ENCODE data around the gene HRCT1. TPM values are rescaled to one million over a fixed set of nuclear protein-coding genes. Genes with fewer than 3 reads are reported as not detected.

The HRCT1 gene
- total RNA-seq, 1 donor from 2014 or later: 0.87 TPM

GRCh38 chr9:35923598-35923926, 17.6 kb downstream of the HRCT1 start:
- Mint-ChIP-seq H3K9me3 (ENCODE audit: unreplicated experiment) (no peaks in the 10 kb centered on the region), H3K27me3 (ENCODE audit: unreplicated experiment) (peaks cover 1% of the 10 kb centered on the region), H3K4me1 (ENCODE audit: unreplicated experiment) (peaks cover 38% of the 10 kb centered on the region), H3K4me3 (ENCODE audit: unreplicated experiment) (no peak overlapping the region), H3K27ac (ENCODE audit: unreplicated experiment) (no peak overlapping the region), H3K36me3 (ENCODE audit: low read depth, unreplicated experiment) (no peaks in the 10 kb centered on the region)
- TF ChIP-seq CTCF (IDR thresholded peaks at IDR 0.05; ENCODE audit: unreplicated experiment): no peak
- no peak for DNase-seq (ENCODE audit: low spot score)

- TF ChIP-seq CTCF (IDR thresholded peaks at IDR 0.05; ENCODE audit: unreplicated experiment): no peak
- Mint-ChIP-seq H3K27me3 (ENCODE audit: unreplicated experiment) (peaks cover 3% of the 10 kb centered on the region), H3K4me1 (ENCODE audit: unreplicated experiment) (peaks cover 38% of the 10 kb centered on the region), H3K4me3 (ENCODE audit: unreplicated experiment) (no peak overlapping the region), H3K36me3 (ENCODE audit: low read depth, unreplicated experiment) (no peaks in the 10 kb centered on the region), H3K9me3 (ENCODE audit: unreplicated experiment) (no peaks in the 10 kb centered on the region), H3K27ac (ENCODE audit: unreplicated experiment) (peak overlapping the region; percentile 3)
- DNase-seq (ENCODE audit: low spot score): no peak
Observed at GRCh38 chr9:35923927-35924763, 18.1 kb downstream of the HRCT1 start.

GRCh38 chr9:35928591-35929452, 22.8 kb downstream of the HRCT1 start:
- DNase-seq (ENCODE audit: low spot score): peak; percentile 24
- Mint-ChIP-seq H3K27ac (ENCODE audit: unreplicated experiment) (peak overlapping the region; percentile 94), H3K9me3 (ENCODE audit: unreplicated experiment) (no peaks in the 10 kb centered on the region), H3K36me3 (ENCODE audit: low read depth, unreplicated experiment) (peaks cover 4% of the 10 kb centered on the region), H3K4me1 (ENCODE audit: unreplicated experiment) (peaks cover 32% of the 10 kb centered on the region), H3K27me3 (ENCODE audit: unreplicated experiment) (peaks cover 1% of the 10 kb centered on the region), H3K4me3 (ENCODE audit: unreplicated experiment) (no peak overlapping the region)
- no peak for TF ChIP-seq CTCF (IDR thresholded peaks at IDR 0.05; ENCODE audit: unreplicated experiment)

GRCh38 chr9:35929453-35929718, 23.4 kb downstream of the HRCT1 start:
- H3K27ac Mint-ChIP-seq (ENCODE audit: unreplicated experiment): peak overlapping the region; percentile 94
- no peaks in the 10 kb centered on the region for H3K9me3 Mint-ChIP-seq (ENCODE audit: unreplicated experiment)
- H3K27me3 Mint-ChIP-seq (ENCODE audit: unreplicated experiment): peaks cover 1% of the 10 kb centered on the region
- DNase-seq (ENCODE audit: low spot score): no peak
- peaks cover 4% of the 10 kb centered on the region for H3K36me3 Mint-ChIP-seq (ENCODE audit: low read depth, unreplicated experiment)
- TF ChIP-seq CTCF (IDR thresholded peaks at IDR 0.05; ENCODE audit: unreplicated experiment): no peak
- no peak overlapping the region for H3K4me3 Mint-ChIP-seq (ENCODE audit: unreplicated experiment)
- H3K4me1 Mint-ChIP-seq (ENCODE audit: unreplicated experiment): peaks cover 30% of the 10 kb centered on the region

- DNase-seq (ENCODE audit: low spot score): no peak
- no peaks in the 10 kb centered on the region for H3K9me3 Mint-ChIP-seq (ENCODE audit: unreplicated experiment)
- peaks cover 1% of the 10 kb centered on the region for H3K27me3 Mint-ChIP-seq (ENCODE audit: unreplicated experiment)
- H3K27ac Mint-ChIP-seq (ENCODE audit: unreplicated experiment): no peak overlapping the region
- H3K4me3 Mint-ChIP-seq (ENCODE audit: unreplicated experiment): no peak overlapping the region
- H3K4me1 Mint-ChIP-seq (ENCODE audit: unreplicated experiment): peaks cover 30% of the 10 kb centered on the region
- H3K36me3 Mint-ChIP-seq (ENCODE audit: low read depth, unreplicated experiment): peaks cover 4% of the 10 kb centered on the region
- no peak for TF ChIP-seq CTCF (IDR thresholded peaks at IDR 0.05; ENCODE audit: unreplicated experiment)
Observed at GRCh38 chr9:35930521-35930920, 24.5 kb downstream of the HRCT1 start.
